ENCODE measurements around the gene TMEM225B.

GRCh38 chr7:99629643-99630042, 31.6 kb downstream of the TMEM225B start:
- TF ChIP-seq ZNF24 (tag by site-specific recombination; IDR thresholded peaks at IDR 0.05) (no peak), ZFP37 (tag by site-specific recombination; IDR thresholded peaks at IDR 0.05) (no peak)
- TF ChIP-seq, protein P1, sequence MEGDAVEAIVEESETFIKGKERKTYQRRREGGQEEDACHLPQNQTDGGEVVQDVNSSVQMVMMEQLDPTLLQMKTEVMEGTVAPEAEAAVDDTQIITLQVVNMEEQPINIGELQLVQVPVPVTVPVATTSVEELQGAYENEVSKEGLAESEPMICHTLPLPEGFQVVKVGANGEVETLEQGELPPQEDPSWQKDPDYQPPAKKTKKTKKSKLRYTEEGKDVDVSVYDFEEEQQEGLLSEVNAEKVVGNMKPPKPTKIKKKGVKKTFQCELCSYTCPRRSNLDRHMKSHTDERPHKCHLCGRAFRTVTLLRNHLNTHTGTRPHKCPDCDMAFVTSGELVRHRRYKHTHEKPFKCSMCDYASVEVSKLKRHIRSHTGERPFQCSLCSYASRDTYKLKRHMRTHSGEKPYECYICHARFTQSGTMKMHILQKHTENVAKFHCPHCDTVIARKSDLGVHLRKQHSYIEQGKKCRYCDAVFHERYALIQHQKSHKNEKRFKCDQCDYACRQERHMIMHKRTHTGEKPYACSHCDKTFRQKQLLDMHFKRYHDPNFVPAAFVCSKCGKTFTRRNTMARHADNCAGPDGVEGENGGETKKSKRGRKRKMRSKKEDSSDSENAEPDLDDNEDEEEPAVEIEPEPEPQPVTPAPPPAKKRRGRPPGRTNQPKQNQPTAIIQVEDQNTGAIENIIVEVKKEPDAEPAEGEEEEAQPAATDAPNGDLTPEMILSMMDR (tag by site-specific recombination; IDR thresholded peaks at IDR 0.05), result no peak

All from HEK293 (cell line).